D721Med (cell line): ENCODE data around the gene DPRX.
"Not testable (repeated sequence)": the region's sequence is repeated elsewhere in the genome, so short reads cannot be mapped to it uniquely, and the experiment has no call there.

ENCODE experiments used
- DNase-seq: peaks from one replicate; pipeline ENCODE4 v3.0.0; 2011; ENCODE audit warnings: low spot score; ENCODE audit not compliant: insufficient read length
- FAIRE-seq: peaks from 2 replicates; lab custom pipeline; 2011; peaks lifted over from hg19 to GRCh38; lab: Jason Lieb, UNC
- CTCF ChIP-seq: IDR thresholded peaks from 2 replicates; pipeline ENCODE4 v1.5.1; 2012; ENCODE audit warnings: mild to moderate bottlenecking, control low read depth; ENCODE audit not compliant: insufficient read depth; ENCODE audit errors: missing control alignments

Gene DPRX

DNA sequence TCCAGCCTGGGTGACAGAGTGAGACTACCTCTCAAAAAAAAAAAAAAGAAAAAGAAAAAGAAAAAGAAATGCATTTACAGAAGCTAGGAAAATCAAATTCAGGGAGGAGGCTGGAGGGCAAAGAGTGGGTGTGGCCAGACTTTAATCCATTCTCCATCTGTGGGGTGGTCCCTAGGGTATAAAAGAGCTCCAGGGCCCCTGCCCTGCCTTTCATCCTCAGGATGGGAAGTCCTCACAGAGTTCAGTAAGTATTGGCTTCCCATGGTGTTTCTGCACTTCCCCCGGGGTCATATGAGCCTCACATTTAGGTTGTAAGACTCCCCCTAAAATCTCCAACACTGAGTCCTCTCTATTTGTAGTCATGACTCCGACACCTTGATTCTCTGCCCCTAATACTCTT lies 33.0 kb downstream of the DPRX start:
- no peak for TF ChIP-seq CTCF
- FAIRE-seq (no peak), DNase-seq (no peak)

DNA sequence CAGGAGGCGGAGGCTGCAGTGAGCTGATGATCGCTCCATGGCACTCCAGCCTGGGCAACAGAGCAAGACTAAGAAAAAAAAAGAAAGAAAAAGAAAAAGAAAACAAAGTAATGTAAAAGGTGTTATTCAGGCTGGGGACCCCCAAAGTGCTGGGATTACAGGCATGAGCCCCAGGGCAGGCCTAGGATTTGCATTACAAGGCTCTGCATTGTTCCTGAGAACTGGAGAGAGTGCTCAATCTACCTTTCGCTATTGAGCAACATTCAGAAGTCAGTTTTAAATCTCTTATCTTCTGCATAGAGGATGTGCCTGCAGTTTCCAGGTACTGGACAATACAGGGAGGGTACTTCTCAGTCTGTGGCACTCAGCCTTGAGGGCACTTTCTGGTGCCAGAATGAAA lies 34.5 kb downstream of the DPRX start:
- not testable (repeated sequence) for FAIRE-seq, DNase-seq

GRCh38 chr19:53668804-53669203 lies 37.0 kb downstream of the DPRX start:
- FAIRE-seq, DNase-seq: not testable (repeated sequence)

DNA sequence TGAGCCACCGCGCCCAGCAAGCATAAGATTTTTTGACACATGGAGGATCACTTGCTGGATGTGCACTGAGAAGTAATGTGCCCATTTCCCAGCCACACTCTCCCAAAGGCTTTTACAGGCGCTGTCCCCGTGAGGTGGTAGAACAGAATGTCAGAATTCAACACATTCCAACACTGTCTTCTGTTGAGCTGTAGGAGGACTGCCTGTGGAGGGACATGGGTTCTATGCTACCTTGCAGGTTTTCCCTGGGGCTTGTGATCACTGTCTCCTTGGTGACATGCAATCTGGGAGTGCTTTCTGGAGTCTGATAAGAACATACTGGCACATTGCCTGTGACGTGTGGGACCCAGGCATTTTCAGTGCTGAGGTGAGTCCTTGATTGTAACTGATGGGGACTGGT lies 38.5 kb downstream of the DPRX start:
- no peak for FAIRE-seq
- DNase-seq: no peak
- TF ChIP-seq CTCF: no peak

DNA sequence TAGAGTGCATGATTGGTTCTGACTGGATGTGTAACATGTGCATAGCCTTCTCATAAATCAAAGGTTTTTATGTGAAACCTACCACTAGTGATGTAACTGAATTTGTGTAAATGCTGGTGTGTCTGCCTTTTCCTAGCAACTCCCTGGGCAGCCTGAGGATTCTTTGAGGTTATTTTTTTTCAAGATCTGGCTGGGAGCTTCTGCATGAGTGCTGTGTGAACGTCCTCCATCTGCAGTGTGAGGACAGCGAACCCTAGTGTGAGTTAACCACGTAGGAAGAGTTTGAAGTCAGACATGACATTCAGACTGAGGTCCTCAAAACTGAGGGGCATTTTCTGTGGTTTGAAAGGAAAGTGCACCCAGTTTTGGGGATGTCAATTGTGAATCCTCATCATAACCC lies 39.9 kb downstream of the DPRX start:
- DNase-seq: no peak

More for the DNA sequence above, 39.9 kb downstream of the DPRX start:
- no peak for TF ChIP-seq CTCF
- FAIRE-seq: no peak
